ENCODE measurements around the gene CENPB. TPM values are rescaled to one million over a fixed set of nuclear protein-coding genes. Genes with fewer than 3 reads are reported as not detected.

Gene CENPB
- total RNA-seq, 1 experiment from 2014 or later: 13.0 TPM

- H3K36me3 ChIP-seq (ENCODE audit: insufficient read depth, low read length): no peaks in the 10 kb centered on the region
These were observed 43.3 kb downstream of the CENPB start for GRCh38 chr20:3743251-3743650.

GRCh38 chr20:3741836-3742458 lies 44.6 kb downstream of the CENPB start:
- Histone ChIP-seq H3K9me3 (ENCODE audit: low read length) (no peaks in the 10 kb centered on the region), H3K4me2 (ENCODE audit: low read depth, low read length, poor library complexity, severe bottlenecking) (no peak overlapping the region), H3K36me3 (ENCODE audit: insufficient read depth, low read length) (no peaks in the 10 kb centered on the region), H3K9ac (ENCODE audit: low read length) (no peak overlapping the region), H3K27ac (ENCODE audit: low read length) (no peak overlapping the region), H3K4me1 (ENCODE audit: low read length) (no peaks in the 10 kb centered on the region), H3K9me2 (replicated peaks; ENCODE audit: insufficient read depth, low read length) (no peaks in the 10 kb centered on the region), H3K4me3 (ENCODE audit: low read length) (no peak overlapping the region), H2AFZ (ENCODE audit: low read length) (no peak overlapping the region), H3K79me2 (ENCODE audit: low read length) (no peaks in the 10 kb centered on the region), H3K27me3 (ENCODE audit: low read length) (no peaks in the 10 kb centered on the region), H4K20me1 (ENCODE audit: insufficient read depth, low read depth, low read length) (no peaks in the 10 kb centered on the region; the same call in 1 of the 2 replicates)
- DNase-seq: no peak

More at GRCh38 chr20:3743251-3743650, 43.3 kb downstream of the CENPB start:
- H4K20me1 ChIP-seq (ENCODE audit: insufficient read depth, low read depth, low read length): no peaks in the 10 kb centered on the region; the same call in 1 of the 2 replicates
- H3K4me1 ChIP-seq (ENCODE audit: low read length): no peaks in the 10 kb centered on the region
- H3K27me3 ChIP-seq (ENCODE audit: low read length): no peaks in the 10 kb centered on the region
- H3K9me3 ChIP-seq (ENCODE audit: low read length): no peaks in the 10 kb centered on the region
- no peak overlapping the region for H3K4me2 ChIP-seq (ENCODE audit: low read depth, low read length, poor library complexity, severe bottlenecking)
- no peak overlapping the region for H3K27ac ChIP-seq (ENCODE audit: low read length)
- H3K79me2 ChIP-seq (ENCODE audit: low read length): no peaks in the 10 kb centered on the region
- H3K9ac ChIP-seq (ENCODE audit: low read length): no peak overlapping the region
- H2AFZ ChIP-seq (ENCODE audit: low read length): no peak overlapping the region
- no peaks in the 10 kb centered on the region for H3K9me2 ChIP-seq (replicated peaks; ENCODE audit: insufficient read depth, low read length)
- H3K4me3 ChIP-seq (ENCODE audit: low read length): no peak overlapping the region
- DNase-seq: no peak

- no peaks in the 10 kb centered on the region for H4K20me1 ChIP-seq (ENCODE audit: insufficient read depth, low read depth, low read length)
- no peak overlapping the region for H3K9ac ChIP-seq (ENCODE audit: low read length)
- H3K4me2 ChIP-seq (ENCODE audit: low read depth, low read length, poor library complexity, severe bottlenecking): no peak overlapping the region
- no peaks in the 10 kb centered on the region for H3K9me2 ChIP-seq (replicated peaks; ENCODE audit: insufficient read depth, low read length)
- no peaks in the 10 kb centered on the region for H3K79me2 ChIP-seq (ENCODE audit: low read length)
- H2AFZ ChIP-seq (ENCODE audit: low read length): no peak overlapping the region
- no peak for DNase-seq
- no peaks in the 10 kb centered on the region for H3K4me1 ChIP-seq (ENCODE audit: low read length)
- H3K4me3 ChIP-seq (ENCODE audit: low read length): no peak overlapping the region
- H3K27me3 ChIP-seq (ENCODE audit: low read length): no peaks in the 10 kb centered on the region
- no peak overlapping the region for H3K27ac ChIP-seq (ENCODE audit: low read length)
- H3K36me3 ChIP-seq (ENCODE audit: insufficient read depth, low read length): no peaks in the 10 kb centered on the region
- no peaks in the 10 kb centered on the region for H3K9me3 ChIP-seq (ENCODE audit: low read length)
These were observed 45.8 kb downstream of the CENPB start for GRCh38 chr20:3740615-3741301.

DNA sequence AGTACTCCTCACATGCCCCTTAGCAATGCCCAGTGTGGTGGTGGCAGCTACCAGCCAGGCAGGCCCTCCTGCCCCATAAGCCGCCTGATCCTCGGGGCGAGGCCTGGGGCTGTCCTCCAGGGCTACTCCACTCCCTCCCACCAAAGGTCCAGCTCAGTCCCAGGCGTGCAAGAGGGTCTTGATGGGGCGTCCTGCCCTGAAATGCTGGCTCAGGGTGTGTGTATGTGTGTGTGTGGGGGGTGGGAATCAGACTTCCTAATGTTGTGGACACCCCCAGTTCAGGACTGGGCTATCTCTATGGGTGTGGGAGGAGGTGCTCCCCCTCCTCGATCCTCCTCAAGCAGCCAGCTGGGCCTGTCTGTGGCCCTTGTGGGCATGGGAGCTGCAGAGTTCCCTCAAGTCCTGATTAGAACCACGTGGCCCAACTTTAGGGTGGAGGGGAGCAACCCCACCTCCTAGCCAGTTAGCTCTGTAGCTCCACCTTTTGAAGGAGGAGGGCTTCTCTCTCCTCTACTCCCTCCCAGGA lies 46.6 kb downstream of the CENPB start:
- Histone ChIP-seq H3K4me1 (ENCODE audit: low read length) (no peaks in the 10 kb centered on the region), H3K27me3 (ENCODE audit: low read length) (no peaks in the 10 kb centered on the region), H4K20me1 (ENCODE audit: insufficient read depth, low read depth, low read length) (no peaks in the 10 kb centered on the region), H3K4me2 (ENCODE audit: low read depth, low read length, poor library complexity, severe bottlenecking) (no peak overlapping the region), H3K36me3 (ENCODE audit: insufficient read depth, low read length) (no peaks in the 10 kb centered on the region), H3K4me3 (ENCODE audit: low read length) (no peak overlapping the region), H3K9me3 (ENCODE audit: low read length) (no peaks in the 10 kb centered on the region), H3K27ac (ENCODE audit: low read length) (no peak overlapping the region), H2AFZ (ENCODE audit: low read length) (no peak overlapping the region), H3K79me2 (ENCODE audit: low read length) (no peaks in the 10 kb centered on the region), H3K9ac (ENCODE audit: low read length) (no peak overlapping the region), H3K9me2 (replicated peaks; ENCODE audit: insufficient read depth, low read length) (no peaks in the 10 kb centered on the region)
- no peak for DNase-seq

DNA sequence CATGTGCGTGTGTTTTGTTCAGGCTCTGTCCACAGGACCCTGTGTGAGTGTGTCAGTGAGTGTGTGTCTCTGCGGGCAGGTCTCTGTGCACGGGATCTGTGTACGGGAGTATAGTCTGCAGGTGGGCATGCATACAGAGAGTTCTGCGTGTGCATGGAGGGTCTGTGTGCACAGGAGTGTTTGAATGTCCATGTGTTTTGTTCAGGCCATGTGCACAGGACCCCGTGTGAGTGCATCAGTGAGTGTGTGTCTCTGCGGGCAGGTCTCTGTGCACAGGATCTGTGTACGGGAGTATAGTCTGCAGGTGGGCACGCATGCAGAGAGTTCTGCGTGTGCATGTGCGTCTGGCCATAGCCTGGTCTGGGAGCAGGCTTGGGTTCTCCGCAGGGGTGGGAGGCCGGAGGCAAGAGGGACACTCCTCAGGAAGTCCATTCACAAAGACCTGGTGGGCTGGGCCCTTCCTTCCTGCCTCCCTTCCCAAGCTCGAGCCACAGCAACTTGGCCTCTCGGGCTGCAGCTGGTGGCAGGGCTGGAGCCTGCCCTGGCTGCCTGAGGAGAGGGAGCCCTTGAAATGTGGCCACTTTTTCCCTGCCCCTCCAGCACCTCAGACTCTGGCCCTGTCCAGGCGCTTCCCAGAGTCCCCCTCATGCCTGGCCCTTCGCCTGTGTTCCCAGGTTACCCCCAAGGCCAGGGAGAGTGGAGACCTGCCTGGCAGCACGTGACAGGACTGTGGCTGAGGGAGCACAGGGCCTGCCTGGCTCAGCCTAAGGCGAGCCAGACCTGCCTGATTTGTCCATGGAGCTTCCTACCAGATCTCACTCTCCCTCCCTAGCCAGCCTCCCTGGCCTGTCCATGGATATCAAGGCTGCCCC lies 47.2 kb downstream of the CENPB start:
- H3K9ac ChIP-seq (ENCODE audit: low read length): no peak overlapping the region
- no peak overlapping the region for H2AFZ ChIP-seq (ENCODE audit: low read length)
- no peak for DNase-seq

GRCh38 chr20:3738111-3739053 lies 48.2 kb downstream of the CENPB start:
- Histone ChIP-seq H3K9me2 (replicated peaks; ENCODE audit: insufficient read depth, low read length) (no peaks in the 10 kb centered on the region), H3K9me3 (ENCODE audit: low read length) (no peaks in the 10 kb centered on the region), H3K27me3 (ENCODE audit: low read length) (no peaks in the 10 kb centered on the region), H4K20me1 (ENCODE audit: insufficient read depth, low read depth, low read length) (no peaks in the 10 kb centered on the region), H3K79me2 (ENCODE audit: low read length) (no peaks in the 10 kb centered on the region), H3K4me2 (ENCODE audit: low read depth, low read length, poor library complexity, severe bottlenecking) (no peak overlapping the region), H3K4me1 (ENCODE audit: low read length) (no peaks in the 10 kb centered on the region), H2AFZ (ENCODE audit: low read length) (no peak overlapping the region), H3K36me3 (ENCODE audit: insufficient read depth, low read length) (no peaks in the 10 kb centered on the region), H3K4me3 (ENCODE audit: low read length) (no peak overlapping the region), H3K27ac (ENCODE audit: low read length) (no peak overlapping the region), H3K9ac (ENCODE audit: low read length) (no peak overlapping the region)
- no peak for DNase-seq

More for the DNA sequence above, 47.2 kb downstream of the CENPB start:
- Histone ChIP-seq H3K9me3 (ENCODE audit: low read length) (no peaks in the 10 kb centered on the region), H3K27me3 (ENCODE audit: low read length) (no peaks in the 10 kb centered on the region), H3K4me3 (ENCODE audit: low read length) (no peak overlapping the region), H3K4me2 (ENCODE audit: low read depth, low read length, poor library complexity, severe bottlenecking) (no peak overlapping the region), H4K20me1 (ENCODE audit: insufficient read depth, low read depth, low read length) (no peaks in the 10 kb centered on the region), H3K27ac (ENCODE audit: low read length) (no peak overlapping the region), H3K9me2 (replicated peaks; ENCODE audit: insufficient read depth, low read length) (no peaks in the 10 kb centered on the region), H3K4me1 (ENCODE audit: low read length) (no peaks in the 10 kb centered on the region), H3K36me3 (ENCODE audit: insufficient read depth, low read length) (no peaks in the 10 kb centered on the region), H3K79me2 (ENCODE audit: low read length) (no peaks in the 10 kb centered on the region)

GRCh38 chr20:3735768-3736167 lies 50.8 kb downstream of the CENPB start:
- H3K79me2 ChIP-seq (ENCODE audit: low read length): no peaks in the 10 kb centered on the region
- H2AFZ ChIP-seq (ENCODE audit: low read length): no peak overlapping the region
- no peaks in the 10 kb centered on the region for H3K36me3 ChIP-seq (ENCODE audit: insufficient read depth, low read length)
- H3K27ac ChIP-seq (ENCODE audit: low read length): no peak overlapping the region
- H3K27me3 ChIP-seq (ENCODE audit: low read length): no peaks in the 10 kb centered on the region
- H3K9me3 ChIP-seq (ENCODE audit: low read length): no peaks in the 10 kb centered on the region
- H3K4me3 ChIP-seq (ENCODE audit: low read length): no peak overlapping the region
- no peak for DNase-seq
- no peak overlapping the region for H3K9ac ChIP-seq (ENCODE audit: low read length)
- no peak overlapping the region for H3K4me2 ChIP-seq (ENCODE audit: low read depth, low read length, poor library complexity, severe bottlenecking)
- no peaks in the 10 kb centered on the region for H3K4me1 ChIP-seq (ENCODE audit: low read length)
- H3K9me2 ChIP-seq (replicated peaks; ENCODE audit: insufficient read depth, low read length): no peaks in the 10 kb centered on the region
- H4K20me1 ChIP-seq (ENCODE audit: insufficient read depth, low read depth, low read length): no peaks in the 10 kb centered on the region

All from Karpas-422 (cell line).